Activated CD8-positive, alpha-beta memory T cell treated with anti-CD3 and anti-CD28 coated beads for 24 hours (primary cell): ENCODE results near the gene MYO18B.

Experiments used
- DNase-seq: peaks from one replicate; pipeline ENCODE4 v3.0.0-alpha.2; 2020

The MYO18B gene

DNA sequence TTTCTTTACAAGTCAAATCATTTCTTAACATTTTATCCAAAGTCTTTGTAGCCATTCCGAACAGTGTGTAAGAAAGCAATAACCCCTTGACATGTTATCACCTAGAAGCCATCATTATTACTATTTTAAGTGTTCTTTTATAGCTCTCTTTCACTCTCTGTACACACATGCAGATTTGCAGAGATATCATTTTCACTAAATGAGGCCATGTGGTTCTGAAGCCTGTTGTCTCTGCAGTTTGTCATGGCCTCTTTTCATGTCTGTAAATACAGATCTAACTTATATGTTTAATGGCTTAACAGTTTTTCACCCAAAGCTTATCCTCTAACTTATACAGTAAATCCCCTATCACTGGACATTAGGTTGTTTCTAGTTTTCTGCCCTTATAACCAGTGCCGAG, 166.8 kb downstream of the MYO18B start:
- no peak for DNase-seq

DNA sequence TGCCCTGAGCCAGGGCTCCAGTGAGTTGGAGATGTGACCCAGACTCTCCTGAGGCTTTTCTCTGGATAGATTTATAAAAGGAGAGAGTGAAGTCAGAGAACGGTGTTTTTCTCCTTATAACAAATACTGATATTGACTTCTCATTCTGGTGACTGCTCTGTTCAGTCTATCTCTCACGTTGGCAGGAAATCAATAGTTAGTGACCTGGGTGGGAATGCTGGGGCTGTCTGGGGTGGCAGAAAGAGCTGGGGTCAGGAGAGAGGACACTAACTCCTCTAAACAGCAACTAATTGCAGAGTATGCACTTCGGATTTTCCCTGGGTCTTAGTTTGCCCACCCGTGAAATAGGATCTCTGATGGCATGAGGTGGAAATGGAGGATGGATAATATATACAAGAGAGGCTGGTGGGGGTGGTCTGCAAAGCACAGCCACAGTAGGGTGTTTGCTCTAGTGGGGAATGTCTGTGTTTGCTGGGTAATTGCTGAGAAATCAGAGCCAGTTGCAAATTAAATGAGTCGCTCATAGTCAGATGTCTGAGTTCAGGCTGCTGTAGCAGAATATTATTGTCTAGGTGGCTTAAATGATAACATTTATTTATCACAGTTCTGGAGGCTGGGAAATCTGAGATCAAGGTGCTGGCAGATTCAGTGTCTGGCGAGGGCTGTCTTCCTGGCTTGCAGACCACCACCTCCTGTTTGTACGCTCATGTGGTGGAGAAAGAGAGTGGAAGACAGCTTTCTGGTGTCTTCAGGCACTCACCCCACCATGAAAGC, 167.8 kb downstream of the MYO18B start:
- no peak for DNase-seq

DNA sequence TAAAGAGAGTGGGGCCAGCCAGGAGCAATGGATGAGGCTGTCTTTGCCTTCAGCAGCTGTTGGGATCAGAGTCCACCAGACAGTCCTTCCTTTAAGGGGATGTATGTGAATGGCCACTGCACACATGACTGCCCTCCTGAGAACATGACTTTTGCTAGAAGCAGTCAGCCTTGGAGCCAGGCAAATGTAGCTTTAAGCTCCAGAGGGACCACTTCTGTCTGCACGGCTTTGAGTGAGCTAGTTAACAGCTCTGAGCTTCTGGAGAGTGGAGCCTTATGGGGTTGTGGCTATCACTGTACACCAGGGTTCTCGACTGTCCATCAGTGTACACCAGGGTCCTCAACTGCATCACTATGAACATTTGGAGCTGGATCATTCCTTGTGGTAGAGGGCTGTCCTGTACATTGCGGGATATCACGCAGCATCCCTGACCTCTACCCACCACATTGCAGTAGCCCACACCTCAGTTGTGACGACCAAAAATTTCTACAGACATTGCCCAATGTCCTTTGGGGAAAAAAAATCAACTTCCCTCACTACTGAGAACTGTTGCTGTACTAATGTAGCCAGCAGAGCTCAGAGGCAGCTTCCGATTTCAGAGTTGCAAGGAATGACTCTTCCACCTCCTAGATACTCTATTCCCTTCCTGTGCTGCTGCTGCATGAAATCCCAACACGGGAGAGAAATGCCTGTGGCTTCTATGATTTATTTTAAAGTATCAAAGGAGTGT, 169.4 kb downstream of the MYO18B start:
- no peak for DNase-seq

DNA sequence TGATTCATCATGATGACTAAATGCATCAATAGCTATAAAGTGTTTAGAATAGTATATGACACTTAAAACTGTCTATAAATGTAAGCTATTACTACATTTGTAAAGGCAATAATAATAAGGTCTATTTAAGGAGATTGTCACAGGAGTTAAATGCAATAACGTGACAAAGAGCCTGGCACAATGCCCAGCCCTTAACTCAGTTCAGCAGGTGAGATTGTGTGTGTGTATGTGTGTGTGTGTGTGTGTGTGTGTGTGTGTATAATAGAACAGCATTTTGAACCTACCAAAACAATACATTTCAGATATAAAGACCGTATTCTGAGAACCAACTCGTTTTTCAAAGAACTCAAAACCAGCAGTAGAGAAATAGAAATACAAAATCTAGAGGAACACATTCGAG, 177.5 kb downstream of the MYO18B start:
- no peak for DNase-seq

DNA sequence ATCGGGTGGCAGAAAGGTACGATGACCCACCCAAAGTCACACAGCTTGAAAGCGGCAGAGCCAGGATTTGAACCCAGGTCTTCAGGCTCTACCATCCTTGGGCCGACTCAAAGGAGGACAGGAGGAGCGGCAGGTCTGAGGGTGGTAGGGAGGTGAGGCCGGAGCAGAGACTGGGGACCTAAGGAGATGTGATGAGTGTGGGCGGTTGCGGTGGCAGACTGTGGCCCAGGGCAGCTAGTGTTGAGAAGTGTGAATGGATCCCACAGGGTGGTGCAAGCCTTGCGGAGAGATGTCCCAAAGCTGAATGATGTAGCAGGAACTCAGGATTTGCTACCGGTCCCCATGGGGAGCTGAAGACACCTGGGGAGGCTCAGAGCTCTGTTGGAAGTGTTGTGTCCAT, 180.2 kb downstream of the MYO18B start:
- no peak for DNase-seq

DNA sequence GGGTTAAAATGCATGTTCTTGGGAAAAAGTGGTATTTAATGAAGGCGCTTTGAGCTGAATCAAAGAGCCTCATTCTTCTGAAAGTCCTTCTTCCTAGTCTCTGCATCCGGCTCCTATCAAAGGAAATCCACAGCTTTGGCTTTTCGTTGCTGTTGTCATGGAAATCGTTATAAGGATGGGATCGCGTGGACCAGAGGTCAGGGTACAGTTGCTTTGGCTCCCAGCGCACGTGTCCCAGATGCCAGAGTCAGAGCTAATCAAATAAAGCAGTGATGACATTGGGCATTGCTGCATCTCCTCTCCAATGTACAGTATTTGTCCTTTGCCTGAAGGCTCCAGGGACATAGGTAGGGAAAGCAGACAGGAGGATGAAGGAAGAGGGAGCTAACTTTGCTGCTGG, 181.9 kb downstream of the MYO18B start:
- no peak for DNase-seq

DNA sequence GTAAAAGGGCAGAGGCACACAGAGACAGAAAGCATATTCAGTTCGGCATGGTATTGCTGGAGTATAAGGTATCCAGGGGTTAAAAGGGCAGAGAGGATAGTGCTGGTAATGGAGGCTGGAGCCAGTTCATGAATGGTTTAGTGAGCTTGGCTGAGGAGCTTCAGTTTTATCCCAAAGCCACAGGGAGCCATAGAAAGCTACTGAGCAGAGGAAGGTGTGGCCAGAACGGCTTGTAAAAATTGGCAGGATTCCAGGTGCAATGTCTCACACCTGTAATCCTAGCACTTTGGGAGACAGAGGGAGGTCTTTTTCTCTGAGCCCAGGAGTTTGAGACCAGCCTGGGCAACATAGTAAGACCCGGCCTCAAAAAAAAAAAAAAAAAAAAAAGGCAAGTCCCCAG, 186.1 kb downstream of the MYO18B start:
- no peak for DNase-seq

DNA sequence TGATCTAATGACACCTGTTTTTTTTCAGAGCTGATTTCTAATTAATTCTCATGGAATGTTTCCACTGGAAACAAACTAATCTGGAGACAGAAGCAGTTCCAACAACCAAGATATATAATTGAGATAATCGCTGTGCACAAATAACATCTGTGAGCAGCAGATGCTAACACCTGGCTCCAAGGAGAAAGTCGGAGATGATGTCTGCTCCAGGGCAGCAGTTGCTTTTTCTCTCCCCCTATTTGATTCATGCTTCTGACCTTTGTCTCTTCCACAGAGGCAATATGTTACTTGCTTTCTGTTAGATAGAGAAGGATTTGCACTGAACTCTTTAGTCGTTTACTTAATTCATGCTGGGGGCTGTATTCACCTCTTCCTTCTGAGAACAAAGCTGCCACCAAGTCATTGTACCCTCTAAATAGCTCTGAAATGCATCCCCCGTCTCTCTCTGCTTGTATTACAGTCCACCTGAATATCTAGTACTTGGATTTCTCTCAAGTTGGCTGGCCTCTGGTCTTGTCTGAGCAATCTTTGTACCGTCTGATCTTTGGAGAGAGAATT, 187.4 kb downstream of the MYO18B start:
- no peak for DNase-seq

DNA sequence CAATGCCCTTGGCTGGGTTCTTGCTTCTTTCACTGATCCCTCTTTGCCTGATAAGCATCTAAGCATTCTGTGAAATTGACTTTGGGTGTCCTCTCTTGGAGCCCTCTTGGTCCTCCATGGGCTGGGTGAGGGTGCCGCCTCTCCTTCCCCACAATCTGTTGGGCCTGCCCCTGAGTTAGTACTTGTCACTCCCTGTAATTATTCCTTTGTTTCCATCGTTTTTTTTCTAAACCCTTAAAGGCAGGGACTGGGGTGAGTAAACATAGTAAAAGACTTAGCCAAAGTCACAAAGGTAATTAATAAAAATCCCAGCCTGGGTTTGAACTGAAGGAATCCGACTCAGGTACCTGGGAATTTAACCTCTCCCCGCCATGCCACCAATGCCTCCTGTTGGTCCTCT, 188.1 kb downstream of the MYO18B start:
- no peak for DNase-seq

DNA sequence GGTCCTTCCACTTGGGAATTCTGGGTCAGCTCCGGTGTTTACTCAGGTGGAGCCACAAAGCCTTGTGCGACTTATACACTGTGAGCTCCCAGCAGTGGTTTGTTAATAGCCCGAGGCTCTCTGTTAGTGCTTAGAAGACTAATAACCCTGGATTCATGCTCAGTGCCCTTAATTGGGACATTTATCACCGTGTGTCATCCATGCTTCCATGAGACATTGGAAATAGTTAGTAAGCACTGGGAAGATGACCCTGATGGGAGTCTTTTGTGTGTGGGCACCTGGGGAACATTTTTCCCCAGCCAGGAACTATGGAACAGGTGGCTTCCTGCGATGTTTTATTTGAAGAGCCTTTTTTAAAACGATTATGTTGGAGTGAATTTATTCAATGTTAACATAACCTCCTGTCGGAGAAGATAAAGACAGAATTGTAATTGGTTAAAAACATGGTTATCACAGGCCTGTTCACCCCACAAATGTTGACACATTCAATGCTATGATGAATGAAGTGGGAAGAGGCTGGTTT, 188.9 kb downstream of the MYO18B start:
- DNase-seq: no peak

DNA sequence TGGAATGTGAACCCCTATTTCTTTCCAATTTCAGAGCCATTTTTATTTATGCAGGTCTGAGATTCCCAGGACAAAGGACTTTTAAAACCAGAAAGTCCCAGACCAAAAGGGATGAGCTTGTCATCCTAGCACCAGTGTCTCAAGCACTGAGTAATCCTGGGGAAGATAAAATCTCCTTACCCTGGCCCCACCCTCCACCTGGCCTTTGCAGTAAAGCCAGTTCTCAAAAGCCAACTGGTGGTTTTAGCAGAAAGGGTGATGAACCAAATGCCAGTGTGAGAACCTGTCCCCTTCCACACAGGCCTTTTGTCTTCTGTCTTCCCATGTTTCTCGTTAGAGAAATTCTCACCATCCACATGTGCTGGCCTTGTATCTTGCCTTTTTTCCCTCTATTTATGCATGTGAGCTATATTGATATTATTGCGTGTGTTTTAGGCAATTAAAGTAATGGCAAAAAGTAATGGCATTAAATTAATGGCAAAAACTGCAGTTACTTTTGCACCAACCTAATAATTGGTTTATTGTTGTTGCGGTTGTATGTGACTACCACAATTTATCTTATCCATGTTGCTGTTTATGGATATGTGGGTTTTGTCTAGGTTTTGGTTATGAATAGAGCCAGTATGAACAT, 191.3 kb downstream of the MYO18B start:
- no peak for DNase-seq

DNA sequence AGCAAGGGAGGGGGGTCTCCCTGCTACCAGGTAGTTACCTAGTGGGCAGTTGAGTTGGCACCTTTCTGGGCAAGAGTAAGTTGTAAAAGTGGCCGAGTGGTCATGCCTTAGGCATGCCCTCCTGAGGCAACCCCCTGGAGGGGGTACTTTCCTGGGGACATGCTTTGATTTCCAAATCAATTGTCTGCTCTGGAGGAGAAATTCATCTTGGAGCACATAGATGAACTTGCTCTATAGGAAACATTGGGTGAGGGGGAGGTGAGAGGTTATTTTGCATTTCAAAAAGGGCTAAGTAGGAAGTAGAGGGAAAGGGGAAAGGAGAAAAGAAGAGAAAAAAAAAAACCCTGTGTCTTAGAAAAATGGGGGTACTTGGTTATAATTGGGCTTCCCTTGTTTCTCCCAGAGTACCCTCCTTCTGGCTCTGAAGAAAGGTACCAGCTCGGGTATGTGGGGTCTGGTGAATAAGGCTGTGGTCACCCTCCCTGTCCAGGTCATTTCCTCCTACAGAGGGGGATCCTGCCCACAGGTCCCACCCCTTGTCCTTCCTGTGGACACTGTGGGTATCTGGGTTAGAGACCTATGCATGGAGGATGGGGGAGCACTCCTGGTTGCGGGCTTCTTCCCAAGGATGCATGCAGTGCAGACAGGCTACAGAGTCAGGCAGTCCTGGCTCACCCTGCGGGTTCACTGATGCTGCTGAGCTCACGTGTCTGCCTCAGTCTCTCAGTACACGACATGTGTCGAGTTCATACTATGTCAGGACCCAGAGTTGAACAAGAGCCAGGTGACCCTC, 193.5 kb downstream of the MYO18B start:
- no peak for DNase-seq

DNA sequence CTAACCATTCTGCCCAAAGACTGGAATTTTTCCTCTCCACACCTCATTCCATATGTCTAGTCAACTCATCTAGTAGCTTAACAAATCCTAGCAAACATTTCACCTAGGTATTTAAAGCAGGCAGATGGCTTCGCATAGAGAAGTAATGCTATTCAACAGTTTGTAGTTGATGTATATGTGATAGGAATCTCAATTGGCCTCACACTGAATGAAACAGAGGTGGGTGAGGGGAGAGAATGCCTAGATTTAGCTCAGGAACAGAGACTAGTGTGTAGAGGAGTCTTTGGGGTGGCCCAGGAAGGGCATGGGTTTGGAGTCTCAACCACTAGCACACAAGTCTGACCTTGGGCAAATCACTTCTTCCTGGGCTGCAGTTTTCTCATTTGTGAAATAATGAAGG, 196.2 kb downstream of the MYO18B start:
- no peak for DNase-seq

DNA sequence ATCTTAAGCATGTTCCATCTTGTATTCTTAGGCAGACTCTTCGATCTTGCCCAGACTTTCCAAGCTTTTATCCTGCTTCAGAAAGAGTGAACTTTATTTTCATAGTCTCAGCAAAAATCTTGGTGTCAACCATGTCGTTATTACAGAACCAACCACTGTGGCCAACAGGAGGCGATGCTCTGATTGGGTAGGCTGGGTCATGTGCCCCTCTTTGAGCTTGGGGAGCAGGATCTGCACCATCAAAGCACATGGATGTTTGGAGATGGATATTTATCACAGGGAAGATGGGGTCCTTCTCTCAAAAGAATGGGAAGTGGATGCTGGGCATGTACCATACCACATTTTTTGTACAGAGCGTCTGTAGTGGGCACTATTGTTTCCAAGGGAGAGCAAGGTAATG, 197.4 kb downstream of the MYO18B start:
- no peak for DNase-seq

DNA sequence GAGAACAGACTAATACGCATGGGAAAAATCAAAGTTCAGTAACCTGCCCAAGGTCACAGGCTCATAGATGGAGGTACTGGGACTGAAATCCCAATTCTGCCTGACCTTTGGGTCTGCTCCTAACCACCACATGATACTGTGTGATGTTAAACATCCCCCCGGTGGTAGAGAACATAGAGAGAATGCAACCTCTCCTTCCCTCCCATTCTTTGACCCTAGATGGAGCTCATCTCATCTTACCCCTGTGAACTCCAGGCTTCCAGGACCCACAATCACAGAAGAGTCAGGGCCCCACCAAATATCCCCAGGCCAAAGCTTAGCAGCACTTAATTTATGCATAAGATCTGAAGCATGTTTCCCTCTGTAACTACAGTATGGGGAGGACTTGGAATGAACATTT, 198.5 kb downstream of the MYO18B start:
- DNase-seq: no peak

DNA sequence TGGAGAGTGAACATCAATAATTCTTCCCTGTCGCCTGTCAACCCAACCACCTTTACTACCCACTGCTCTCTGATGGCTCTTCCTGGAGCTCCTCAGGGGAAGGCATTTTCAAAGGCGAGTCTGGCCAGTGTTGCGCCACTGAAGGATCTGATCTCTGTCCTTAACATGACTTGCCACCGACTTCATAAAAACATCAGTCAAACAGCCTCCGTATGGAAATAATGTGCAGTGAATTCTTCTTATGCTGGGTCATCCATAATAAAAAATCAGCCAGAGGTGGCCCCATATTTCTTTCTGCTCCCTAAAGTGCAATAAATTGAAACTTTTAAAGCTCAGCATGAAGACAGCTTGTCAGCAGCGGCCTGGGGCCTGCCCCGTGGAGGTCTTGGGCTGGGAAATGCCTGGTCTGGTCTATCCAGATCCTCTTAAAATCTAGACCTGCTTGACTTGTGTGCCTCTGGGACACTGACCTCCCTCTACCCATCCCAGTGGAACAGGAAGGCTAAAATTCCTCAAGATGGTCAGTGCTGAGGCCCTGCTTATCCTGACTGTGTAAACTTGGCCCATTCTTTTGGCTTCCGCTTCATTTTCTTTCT, 199.5 kb downstream of the MYO18B start:
- no peak for DNase-seq

DNA sequence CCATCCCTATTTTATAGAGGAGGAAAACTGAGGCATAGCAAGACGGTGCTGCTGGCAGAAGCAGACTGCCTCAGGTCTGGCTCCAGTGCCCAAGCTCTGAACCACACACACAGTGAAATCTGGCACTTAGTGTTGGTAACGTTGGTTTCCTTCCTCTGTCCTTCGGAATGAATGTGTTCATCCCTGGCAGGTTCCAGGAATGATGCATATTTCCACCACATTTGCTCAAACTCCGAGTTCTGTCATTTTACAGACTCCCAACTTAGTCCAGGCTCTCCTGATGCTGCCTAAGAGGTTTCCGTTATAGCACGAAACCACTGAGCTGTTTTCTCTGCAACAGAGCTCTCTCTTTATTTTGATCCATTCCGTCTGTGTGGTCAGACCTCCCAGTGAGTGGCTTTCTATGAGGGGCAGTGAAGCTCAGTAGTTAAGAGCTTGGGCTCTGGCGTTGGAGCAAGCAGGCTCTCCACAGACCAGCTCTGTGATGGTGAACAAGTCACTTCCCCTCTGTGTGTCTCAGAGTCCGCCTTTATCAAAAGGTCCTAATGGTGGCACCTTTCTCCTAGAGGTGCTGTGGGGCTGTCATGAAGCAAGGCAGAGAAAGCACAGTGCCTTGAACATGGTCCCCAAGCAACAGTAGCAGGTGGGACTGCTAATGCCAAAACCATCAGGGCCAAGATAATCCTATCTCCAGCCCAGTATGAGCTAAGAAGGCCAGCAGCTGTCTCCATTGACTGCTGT, 200.3 kb downstream of the MYO18B start:
- DNase-seq: no peak

DNA sequence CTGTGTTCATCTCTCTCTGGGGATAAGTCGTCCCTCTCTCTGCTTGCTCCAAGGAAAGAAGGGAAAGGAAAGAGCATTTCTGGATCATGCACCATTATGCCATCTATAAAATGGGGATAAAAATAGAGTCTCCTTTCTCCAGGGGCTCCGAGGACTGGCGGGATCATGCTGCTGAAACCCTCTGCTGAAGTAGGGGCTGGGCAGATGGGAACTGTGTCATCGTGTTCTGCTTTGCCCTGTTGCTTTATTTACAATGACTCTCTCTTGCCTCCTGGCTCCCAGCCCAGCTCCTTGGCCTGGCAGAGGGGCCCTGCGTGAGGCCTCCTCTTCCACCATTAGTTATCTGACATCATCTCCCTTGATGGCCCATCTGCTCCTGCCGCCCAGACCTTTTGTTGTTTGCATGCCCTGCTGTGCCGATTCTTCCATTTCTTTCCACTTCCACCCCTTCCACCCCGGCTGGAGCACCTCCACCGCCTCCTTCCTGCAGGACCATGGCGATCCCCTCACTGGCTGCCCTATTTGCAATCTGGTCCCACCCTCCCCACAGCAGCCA, 200.9 kb downstream of the MYO18B start:
- no peak for DNase-seq

DNA sequence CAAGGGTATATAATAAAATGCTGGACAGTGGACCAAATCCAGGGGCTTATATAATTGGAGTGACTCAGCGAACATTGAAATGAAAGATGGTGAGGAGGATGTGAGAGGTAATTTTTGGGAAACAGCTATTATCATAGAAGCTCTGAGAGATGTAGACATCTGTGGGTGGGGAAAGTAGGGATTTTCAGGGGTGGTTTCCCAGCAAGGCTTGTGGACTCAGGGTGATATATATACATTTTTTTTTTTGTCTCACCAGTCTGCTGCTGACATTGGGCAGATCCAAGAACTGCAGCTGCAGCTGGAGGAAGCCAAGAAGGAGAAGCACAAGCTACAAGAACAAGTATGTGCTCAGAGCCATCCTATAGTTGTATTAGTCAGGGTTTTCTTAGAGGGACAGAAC, 208.1 kb downstream of the MYO18B start:
- no peak for DNase-seq

DNA sequence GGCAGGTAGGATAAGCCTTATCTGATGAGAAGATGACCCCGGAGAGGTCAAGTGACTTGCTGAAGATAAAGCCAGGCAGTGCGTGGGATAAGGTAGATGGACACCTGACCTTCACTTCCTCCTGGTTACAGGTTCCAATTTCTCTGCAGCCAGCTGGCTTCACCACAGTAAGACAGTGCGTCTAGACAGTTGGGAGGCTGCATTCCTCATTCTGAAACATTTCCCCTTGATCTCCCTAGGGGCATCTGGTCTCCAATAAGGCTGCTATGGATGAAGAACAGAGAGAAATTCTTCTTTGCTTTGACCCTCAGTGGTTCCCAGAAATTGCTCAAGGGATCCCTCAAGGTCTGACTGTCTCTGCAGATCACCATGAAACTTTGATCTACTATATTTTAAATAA, 211.3 kb downstream of the MYO18B start:
- no peak for DNase-seq

DNA sequence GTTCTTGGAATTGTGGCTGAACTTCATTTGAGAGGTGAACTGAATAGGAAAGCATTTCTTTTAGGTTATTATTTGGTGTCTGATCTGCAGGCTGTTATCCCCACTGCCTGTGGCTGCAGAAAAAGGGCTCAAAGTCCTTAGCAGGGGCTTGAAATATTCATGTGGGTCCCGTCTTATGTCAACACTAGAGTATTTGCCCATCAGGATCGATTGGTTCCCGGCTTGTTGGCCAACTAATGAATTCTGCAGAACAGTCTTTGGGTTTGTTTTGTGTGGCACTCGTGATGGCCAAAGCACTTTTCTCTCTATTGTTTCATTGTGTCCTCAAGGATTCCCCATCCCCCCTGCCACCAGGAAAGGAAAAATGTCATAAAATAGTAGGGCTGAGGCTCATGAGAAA, 211.9 kb downstream of the MYO18B start:
- DNase-seq: no peak
